Stimulated activated naive B cell treated with anti-CD40 and anti-IgM and Interleukin-4, amounts not matched to agents 10 μg/mL and 1 μg/mL and 100 μg/mL, for 72 hours (primary cell): ENCODE data around the gene EMC1.
"Not testable (repeated sequence)": the region's sequence is repeated elsewhere in the genome, so short reads cannot be mapped to it uniquely, and the experiment has no call there.

ENCODE experiments used
- ATAC-seq, 2 donors: fragments of 150-1000 bp; cut with Tn5 transposase; replicated peaks; 2 replicates each; pipeline ENCODE4 v1.10.0; 2021; ENCODE audit warnings: moderate library complexity in 1 of 2
- DNase-seq: peaks from one replicate; pipeline ENCODE4 v3.0.0; 2021
- H3K27ac Mint-ChIP-seq: one replicate; pipeline ENCODE4 v1.8.0; 2022; ENCODE audit warnings: mild to moderate bottlenecking, mixed read lengths
- H3K27me3 Mint-ChIP-seq, 2 donors: one replicate each; pipeline ENCODE4 v1.8.0; 2022; ENCODE audit warnings: mixed read lengths in 2 of 2
- H3K36me3 Mint-ChIP-seq, 2 donors: one replicate each; pipeline ENCODE4 v1.8.0; 2022; ENCODE audit warnings: mixed read lengths in 2 of 2, mild to moderate bottlenecking in 1 of 2
- H3K4me1 Mint-ChIP-seq, 2 donors: one replicate each; pipeline ENCODE4 v1.8.0; 2022; ENCODE audit warnings: mixed read lengths in 2 of 2, mild to moderate bottlenecking in 1 of 2
- H3K4me3 Mint-ChIP-seq, 2 donors: one replicate each; pipeline ENCODE4 v1.8.0; 2022; ENCODE audit warnings: mild to moderate bottlenecking in 2 of 2, mixed read lengths in 2 of 2, moderate library complexity in 1 of 2
- H3K9me3 Mint-ChIP-seq, 2 donors: one replicate each; pipeline ENCODE4 v1.8.0; 2022; ENCODE audit warnings: mixed read lengths in 2 of 2, mild to moderate bottlenecking in 1 of 2

The EMC1 gene

DNA sequence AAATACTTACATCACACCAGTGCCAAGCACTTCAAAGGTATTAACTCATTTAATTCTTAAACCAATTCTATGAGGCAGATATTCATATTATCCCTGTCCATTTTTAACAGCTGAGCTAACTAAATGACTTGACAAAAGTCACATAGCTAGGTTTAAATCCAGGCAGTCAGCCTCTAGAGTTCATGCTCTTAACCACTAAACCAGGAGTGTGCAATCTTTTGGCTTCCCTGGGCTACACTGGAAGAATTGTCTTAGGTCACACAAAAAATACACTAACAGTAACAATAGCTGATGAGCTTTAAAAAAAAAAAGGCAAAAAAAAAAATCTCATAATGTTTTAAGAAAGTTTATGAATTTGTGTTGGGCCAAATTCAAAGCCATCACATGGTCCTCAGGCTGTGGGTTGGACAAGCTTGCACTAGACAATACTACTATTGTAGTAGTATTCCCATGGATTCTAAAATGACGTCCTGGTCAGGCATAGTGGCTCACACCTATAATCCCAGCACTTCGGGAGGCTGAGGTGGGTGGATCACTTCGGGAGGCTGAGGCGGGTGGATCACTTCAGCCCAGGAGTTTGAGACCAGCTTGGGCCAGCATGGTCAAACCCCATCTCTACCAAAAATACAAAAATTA is 51.2 kb downstream of the EMC1 start:
- DNase-seq = no peak
- no peak for ATAC-seq
- no peak overlapping the region for H3K4me3 Mint-ChIP-seq
- peaks cover 12 to 36% of the 10 kb centered on the region in 2 donors for H3K4me1 Mint-ChIP-seq
- H3K27ac Mint-ChIP-seq = no peak overlapping the region
- H3K9me3 Mint-ChIP-seq = no peaks in the 10 kb centered on the region
- no peaks in the 10 kb centered on the region for H3K27me3 Mint-ChIP-seq
- H3K36me3 Mint-ChIP-seq = peaks cover 32 to 46% of the 10 kb centered on the region in 2 donors

DNA sequence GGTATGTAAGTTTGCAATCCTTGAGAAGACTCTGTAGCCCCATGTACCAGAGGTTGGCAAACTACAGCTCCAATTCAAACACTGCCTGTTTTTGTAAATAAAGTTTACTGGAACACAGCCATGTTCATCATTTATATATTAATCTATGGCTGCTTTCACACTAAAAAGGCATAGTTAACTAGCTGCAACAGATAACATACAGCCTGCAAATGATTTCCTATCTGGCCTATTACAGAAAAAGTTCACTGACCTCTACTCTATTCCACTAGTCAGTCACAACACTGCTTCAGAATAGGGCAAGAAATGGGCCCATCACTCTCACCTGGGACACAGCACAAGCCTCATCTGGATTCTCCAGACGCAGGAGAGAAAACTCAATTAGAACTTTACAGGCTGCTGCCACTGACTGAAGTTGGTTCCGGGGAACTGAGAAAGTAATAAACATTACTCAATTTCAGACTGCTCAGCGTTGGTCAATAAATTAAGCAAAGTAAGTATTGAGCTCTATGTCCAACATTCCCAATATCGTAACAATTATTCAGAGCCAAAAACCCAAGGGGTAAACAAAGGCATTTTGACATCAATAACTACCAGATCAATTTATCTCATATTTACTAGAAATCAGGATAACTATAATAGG is 51.9 kb downstream of the EMC1 start:
- ATAC-seq (no peak), DNase-seq (no peak)
- Mint-ChIP-seq H3K36me3 (peaks cover 29 to 41% of the 10 kb centered on the region in 2 donors), H3K27me3 (no peaks in the 10 kb centered on the region), H3K9me3 (no peaks in the 10 kb centered on the region), H3K27ac (no peak overlapping the region), H3K4me1 (peaks cover 8 to 30% of the 10 kb centered on the region in 2 donors), H3K4me3 (no peak overlapping the region)

DNA sequence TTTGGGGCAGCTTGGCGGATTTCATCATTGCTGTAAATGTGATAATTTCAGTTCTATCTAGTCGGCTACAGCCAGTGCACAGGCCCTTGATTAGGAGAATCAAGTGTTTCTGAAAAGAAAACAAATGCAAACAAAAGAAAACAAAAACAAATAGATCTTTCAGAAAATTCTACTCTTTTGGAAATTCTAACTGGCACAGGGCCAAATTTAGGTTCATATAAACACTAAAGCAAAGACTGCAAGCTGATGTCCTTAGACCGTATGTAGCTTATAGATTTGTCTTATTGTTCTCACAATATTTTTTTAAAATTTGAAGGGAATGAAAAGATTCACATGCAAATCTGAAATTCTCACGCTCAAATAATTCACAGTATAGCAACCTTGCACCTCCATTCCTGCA is 52.5 kb downstream of the EMC1 start:
- Mint-ChIP-seq H3K27ac (no peak overlapping the region), H3K36me3 (peaks cover 29 to 44% of the 10 kb centered on the region in 2 donors), H3K4me3 (no peak overlapping the region), H3K9me3 (no peaks in the 10 kb centered on the region), H3K27me3 (no peaks in the 10 kb centered on the region), H3K4me1 (peaks cover 7 to 24% of the 10 kb centered on the region in 2 donors)
- ATAC-seq (no peak), DNase-seq (no peak)

DNA sequence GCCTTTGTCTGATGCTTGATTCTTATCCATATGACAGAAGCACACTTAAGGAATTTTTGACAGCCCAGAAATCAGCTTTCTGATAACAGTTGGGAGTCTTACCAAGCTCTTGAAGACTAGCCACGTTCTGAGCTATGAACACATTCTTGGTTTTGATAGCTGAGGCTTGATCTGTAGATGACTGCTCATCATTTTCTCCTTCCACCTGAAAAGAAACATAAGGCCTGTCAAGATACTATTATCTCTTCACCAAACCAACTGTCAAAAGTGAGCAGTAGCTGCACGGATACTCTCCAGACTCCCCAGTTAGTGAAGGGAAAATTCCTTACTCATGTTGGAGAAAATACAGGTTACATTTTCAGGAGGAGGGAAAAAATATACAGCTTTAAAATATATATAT is 53.5 kb downstream of the EMC1 start:
- H3K4me1 Mint-ChIP-seq = peaks cover 7 to 16% of the 10 kb centered on the region in 2 donors
- peaks cover 38 to 53% of the 10 kb centered on the region in 2 donors for H3K36me3 Mint-ChIP-seq
- DNase-seq (no peak), ATAC-seq (no peak)
- no peaks in the 10 kb centered on the region for H3K9me3 Mint-ChIP-seq
- no peaks in the 10 kb centered on the region for H3K27me3 Mint-ChIP-seq
- no peak overlapping the region for H3K27ac Mint-ChIP-seq
- no peak overlapping the region for H3K4me3 Mint-ChIP-seq

DNA sequence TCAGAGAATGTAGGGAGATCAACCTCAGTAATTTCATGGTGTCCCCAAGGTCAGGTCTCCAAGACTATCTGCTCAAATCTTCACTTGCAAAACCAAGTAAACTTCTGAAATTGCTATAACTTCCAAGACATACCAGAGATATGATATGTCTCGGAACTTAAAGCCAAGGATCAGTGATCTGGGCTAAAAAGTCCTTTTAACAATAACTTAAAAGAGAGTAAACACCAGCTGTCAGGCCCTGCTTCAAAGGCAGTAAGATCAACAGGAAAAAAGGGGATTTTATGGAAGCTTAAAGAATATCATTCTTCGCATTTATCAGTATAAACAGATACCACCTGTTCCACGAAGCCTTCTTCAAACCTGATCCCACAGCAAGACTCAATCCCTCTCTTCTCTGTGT is 55.0 kb downstream of the EMC1 start:
- peaks cover 40 to 57% of the 10 kb centered on the region in 2 donors for H3K36me3 Mint-ChIP-seq

DNA sequence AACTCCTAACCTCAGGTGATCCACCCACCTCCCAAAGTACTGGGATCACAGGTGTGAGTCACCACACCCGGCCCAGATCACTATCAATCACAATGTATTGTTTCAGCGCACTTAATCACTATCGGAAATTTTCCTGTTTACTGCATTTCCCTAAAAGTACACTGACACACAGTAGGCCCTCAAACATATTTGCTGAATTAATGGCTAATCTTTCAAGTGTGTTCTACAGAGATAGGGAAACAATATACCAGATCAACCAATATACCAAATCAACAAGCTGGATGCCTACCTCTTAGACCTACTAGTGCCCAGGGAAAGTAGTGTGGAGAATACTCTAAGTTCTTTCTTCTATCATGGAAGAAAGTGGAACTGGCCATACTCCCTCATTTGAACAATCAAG is 58.3 kb downstream of the EMC1 start:
- ATAC-seq (no peak), DNase-seq (no peak)
- Mint-ChIP-seq H3K36me3 (peaks cover 44 to 73% of the 10 kb centered on the region in 2 donors), H3K27ac (no peak overlapping the region), H3K4me3 (no peak overlapping the region), H3K4me1 (peaks cover 0 to 7% of the 10 kb centered on the region in 2 donors), H3K9me3 (no peaks in the 10 kb centered on the region), H3K27me3 (no peaks in the 10 kb centered on the region)

More for the DNA sequence above, 55.0 kb downstream of the EMC1 start:
- Mint-ChIP-seq H3K4me1 (peaks cover 1 to 6% of the 10 kb centered on the region in 2 donors), H3K27ac (no peak overlapping the region), H3K9me3 (no peaks in the 10 kb centered on the region), H3K4me3 (no peak overlapping the region), H3K27me3 (no peaks in the 10 kb centered on the region)
- DNase-seq (no peak), ATAC-seq (no peak)

DNA sequence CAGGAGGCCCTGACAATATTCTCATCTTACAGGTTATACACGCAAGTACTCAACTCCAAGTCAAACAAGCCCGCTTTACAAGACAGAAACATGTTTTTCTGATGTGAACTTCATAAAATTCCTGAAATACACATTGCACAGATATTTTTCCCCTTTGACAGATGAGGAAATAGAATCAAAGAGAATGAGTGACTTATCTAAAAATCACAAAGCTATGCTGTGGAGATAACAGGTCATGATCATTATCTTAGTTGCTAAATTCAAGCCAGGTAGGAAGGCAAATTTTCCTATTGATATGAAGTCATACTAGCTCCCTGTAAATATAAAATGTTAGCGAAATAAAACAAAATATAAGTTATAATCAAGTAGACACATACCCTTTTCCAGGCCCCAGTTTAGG is 59.5 kb downstream of the EMC1 start:
- Mint-ChIP-seq H3K36me3 (peaks cover 38 to 66% of the 10 kb centered on the region in 2 donors), H3K27me3 (no peaks in the 10 kb centered on the region), H3K4me3 (no peak overlapping the region), H3K27ac (no peak overlapping the region), H3K4me1 (peaks cover 3 to 7% of the 10 kb centered on the region in 2 donors), H3K9me3 (no peaks in the 10 kb centered on the region)
- ATAC-seq = no peak
- DNase-seq = no peak

DNA sequence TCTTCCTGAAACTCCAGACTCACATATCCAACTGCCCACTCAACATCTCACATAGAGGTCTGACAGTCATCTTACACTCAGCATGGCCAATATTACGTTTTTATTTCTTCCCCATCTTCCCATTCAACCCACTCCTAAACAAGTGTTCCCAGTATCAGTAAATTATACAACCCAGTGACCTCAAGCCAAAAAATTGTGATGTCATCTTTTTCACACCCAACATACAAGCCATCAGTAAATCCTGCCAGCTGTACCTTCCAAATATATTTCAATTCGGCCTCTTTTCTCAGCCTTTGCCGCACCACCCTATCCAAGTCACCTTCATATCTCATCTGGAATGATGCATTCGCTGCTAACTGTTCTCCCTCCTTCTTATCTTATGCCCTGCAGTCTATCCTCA is 60.9 kb downstream of the EMC1 start:
- peaks cover 15 to 17% of the 10 kb centered on the region in 2 donors for H3K4me1 Mint-ChIP-seq
- DNase-seq (no peak), ATAC-seq (no peak)
- H3K36me3 Mint-ChIP-seq = peaks cover 41 to 68% of the 10 kb centered on the region in 2 donors
- H3K4me3 Mint-ChIP-seq = no peak overlapping the region
- H3K27ac Mint-ChIP-seq = no peak overlapping the region
- no peaks in the 10 kb centered on the region for H3K9me3 Mint-ChIP-seq
- H3K27me3 Mint-ChIP-seq = no peaks in the 10 kb centered on the region

DNA sequence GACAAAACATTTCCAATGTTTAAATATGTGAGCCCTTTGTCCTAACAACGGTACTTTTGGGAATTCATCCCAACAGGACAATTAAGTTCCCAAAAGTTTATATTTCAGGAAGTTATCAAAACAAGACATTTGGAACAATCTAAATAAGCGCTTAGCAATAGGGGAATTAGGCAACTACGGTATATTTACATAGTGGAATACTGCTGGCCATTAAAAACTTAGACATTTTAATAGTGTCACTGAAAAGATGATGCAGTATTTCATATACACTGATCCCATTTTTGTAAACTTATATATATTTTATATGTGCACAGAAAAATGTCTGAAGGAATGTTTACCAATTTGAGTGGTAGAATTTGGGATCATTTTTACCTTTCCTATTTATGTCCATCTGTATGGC is 62.1 kb downstream of the EMC1 start:
- DNase-seq = no peak
- Mint-ChIP-seq H3K4me3 (no peak overlapping the region), H3K27ac (no peak overlapping the region), H3K27me3 (no peaks in the 10 kb centered on the region), H3K36me3 (peaks cover 44 to 69% of the 10 kb centered on the region in 2 donors), H3K9me3 (no peaks in the 10 kb centered on the region), H3K4me1 (peaks cover 15 to 17% of the 10 kb centered on the region in 2 donors)
- no peak for ATAC-seq

DNA sequence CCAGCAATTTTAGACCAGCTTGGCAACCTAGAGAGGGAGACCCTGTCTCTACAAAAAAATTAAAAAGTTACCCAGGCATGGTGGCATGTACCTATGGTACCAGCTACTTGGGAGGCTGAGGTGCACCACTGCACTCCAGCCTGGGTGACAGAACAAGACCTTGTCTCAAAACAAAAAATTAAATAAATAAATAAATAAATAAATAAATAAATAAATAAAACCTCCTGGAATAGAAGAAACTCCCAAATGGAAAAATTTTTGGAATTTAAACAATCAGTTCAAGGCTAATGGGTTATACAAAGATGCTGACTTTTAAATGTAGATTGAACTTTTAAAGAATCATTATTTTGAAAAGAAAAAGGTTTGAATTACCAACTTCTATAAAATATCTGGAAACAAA is 63.5 kb downstream of the EMC1 start:
- Mint-ChIP-seq H3K27me3 (no peaks in the 10 kb centered on the region), H3K4me3 (no peak overlapping the region), H3K27ac (no peak overlapping the region), H3K9me3 (no peaks in the 10 kb centered on the region), H3K4me1 (peaks cover 15 to 18% of the 10 kb centered on the region in 2 donors), H3K36me3 (peaks cover 47 to 68% of the 10 kb centered on the region in 2 donors)
- no peak for DNase-seq
- no peak for ATAC-seq

DNA sequence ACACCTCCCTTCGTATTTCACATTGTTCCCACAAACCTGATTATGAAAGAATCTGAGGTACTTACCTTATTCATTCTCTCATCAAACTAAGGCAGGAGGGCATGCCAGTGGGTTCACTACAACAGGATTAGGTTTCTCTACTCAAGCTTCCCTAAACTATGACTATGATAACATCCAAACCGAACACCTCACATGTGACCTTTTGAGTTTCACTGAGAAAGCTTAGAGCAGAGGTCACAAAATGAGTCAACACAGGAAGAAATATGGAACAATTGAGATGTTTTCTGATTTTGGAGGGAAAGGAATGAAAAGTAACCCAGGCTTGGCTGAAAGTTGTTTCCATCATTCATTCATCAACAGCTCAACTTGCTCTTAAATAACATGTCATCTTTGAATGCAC is 65.3 kb downstream of the EMC1 start:
- H3K27me3 Mint-ChIP-seq = no peaks in the 10 kb centered on the region
- no peak overlapping the region for H3K4me3 Mint-ChIP-seq
- DNase-seq (no peak), ATAC-seq (peak; percentile 42 to 71)
- peak overlapping the region; percentile 84 for H3K27ac Mint-ChIP-seq
- peaks cover 20 to 23% of the 10 kb centered on the region in 2 donors for H3K4me1 Mint-ChIP-seq
- H3K36me3 Mint-ChIP-seq = peaks cover 50 to 68% of the 10 kb centered on the region in 2 donors
- no peaks in the 10 kb centered on the region for H3K9me3 Mint-ChIP-seq

DNA sequence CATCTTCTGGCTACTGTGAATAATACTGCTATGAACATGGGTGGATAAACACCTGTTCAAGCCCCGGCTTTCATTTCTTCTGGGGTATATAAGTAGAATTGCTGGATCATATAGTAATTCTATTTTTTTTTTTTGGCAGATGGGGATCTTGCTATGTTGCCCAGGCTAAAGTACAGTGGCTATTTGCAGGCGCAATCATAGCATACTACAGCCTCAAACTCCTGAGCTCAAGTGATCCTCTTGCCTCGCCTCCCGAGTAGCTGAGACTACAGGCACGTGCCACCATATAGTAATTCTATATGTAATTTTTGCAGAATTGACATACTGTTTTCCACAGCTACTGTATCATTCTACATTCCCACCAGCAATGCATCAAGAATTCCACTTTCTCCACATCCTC is 69.1 kb downstream of the EMC1 start:
- H3K9me3 Mint-ChIP-seq = no peaks in the 10 kb centered on the region
- H3K4me1 Mint-ChIP-seq = peaks cover 20% of the 10 kb centered on the region in 2 donors
- no peak for DNase-seq
- H3K4me3 Mint-ChIP-seq = no peak overlapping the region
- H3K27ac Mint-ChIP-seq = no peak overlapping the region
- peaks cover 54 to 67% of the 10 kb centered on the region in 2 donors for H3K36me3 Mint-ChIP-seq
- no peaks in the 10 kb centered on the region for H3K27me3 Mint-ChIP-seq
- no peak for ATAC-seq

DNA sequence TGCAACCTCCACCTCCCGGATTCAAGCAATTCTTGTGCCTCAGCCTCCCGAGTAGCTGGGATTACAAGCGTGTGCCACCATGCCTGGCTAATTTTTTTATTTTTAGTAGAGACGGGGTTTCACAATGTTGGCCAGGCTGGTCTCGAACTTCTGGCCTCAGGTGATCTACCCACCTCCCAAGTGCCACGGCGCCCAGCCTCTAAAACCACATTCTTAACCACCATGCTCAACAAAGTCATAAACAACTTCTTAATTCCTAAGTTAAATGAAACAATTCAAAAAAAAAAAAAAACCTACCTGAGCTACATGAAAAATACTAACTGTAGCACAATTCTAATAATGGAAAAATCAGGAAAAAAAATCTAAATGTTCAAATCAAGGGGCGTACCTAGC is 71.1 kb downstream of the EMC1 start:
- Mint-ChIP-seq H3K4me1 (peaks cover 5 to 12% of the 10 kb centered on the region in 2 donors), H3K36me3 (peaks cover 50 to 66% of the 10 kb centered on the region in 2 donors), H3K27ac (peak overlapping the region; percentile 69)
- H3K4me3 Mint-ChIP-seq, DNase-seq, ATAC-seq, H3K27me3 Mint-ChIP-seq, H3K9me3 Mint-ChIP-seq: not testable (repeated sequence)

DNA sequence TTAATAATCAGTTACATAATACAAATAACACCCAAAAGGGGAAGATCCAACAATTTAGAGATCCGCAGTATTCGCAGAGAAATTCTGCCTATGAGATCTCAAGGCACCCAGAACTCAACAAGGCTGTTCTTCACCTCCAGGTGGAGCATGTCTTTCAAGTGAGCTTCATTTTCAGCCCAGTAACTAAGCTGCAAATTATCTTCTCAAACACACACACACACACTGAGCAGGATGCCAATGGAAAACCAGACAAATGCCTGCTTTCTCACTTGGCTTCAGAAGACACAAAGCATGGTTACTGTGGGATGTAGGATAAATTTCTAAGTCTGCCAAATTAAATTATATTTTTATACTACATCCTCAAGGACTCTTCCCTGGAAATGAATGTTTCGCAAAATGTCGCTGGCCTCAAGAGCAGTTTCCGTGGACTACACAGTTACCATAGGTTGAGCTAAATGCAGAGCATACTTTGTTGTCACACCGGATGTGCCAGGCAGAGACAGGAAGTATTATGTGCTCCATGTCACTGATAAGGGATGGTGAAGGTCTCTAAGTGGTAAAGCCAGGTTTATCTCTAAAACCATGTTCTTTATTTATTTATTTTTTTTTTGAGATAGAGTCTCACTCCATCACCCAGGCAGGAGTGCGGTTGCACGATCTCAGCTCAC is 71.6 kb downstream of the EMC1 start:
- no peak for DNase-seq
- H3K27ac Mint-ChIP-seq = no peak overlapping the region
- H3K9me3 Mint-ChIP-seq = no peaks in the 10 kb centered on the region
- no peak overlapping the region for H3K4me3 Mint-ChIP-seq
- peaks cover 5 to 12% of the 10 kb centered on the region in 2 donors for H3K4me1 Mint-ChIP-seq
- ATAC-seq = no peak
- H3K36me3 Mint-ChIP-seq = peaks cover 49 to 65% of the 10 kb centered on the region in 2 donors
- no peaks in the 10 kb centered on the region for H3K27me3 Mint-ChIP-seq
